CD4-positive, alpha-beta memory T cell (primary cell): ENCODE results near the gene PLXNA4. TPM values are rescaled to one million over a fixed set of nuclear protein-coding genes. Genes with fewer than 3 reads are reported as not detected.

Experiments used
- CTCF ChIA-PET: fragments of 350-600 bp; sonication (Branson Sonifier 250); formaldehyde crosslinking; loops from one replicate; lab custom pipeline; 2021; ENCODE audit warnings: inconsistent platforms; ENCODE audit not compliant: partially characterized antibody; lab: Charles Lee
- POLR2A ChIA-PET: fragments of 350-600 bp; sonication (Branson Sonifier 250); formaldehyde crosslinking; loops from one replicate; lab custom pipeline; 2021; ENCODE audit not compliant: partially characterized antibody; lab: Charles Lee
- DNase-seq, 5 donors: peaks; one replicate each; pipeline versions ENCODE4 v3.0.0 to v3.0.0-alpha.2; 2020 to 2022; ENCODE audit warnings: mixed read lengths in 1 of 5
- H3K27ac ChIP-seq: one replicate; pipeline ENCODE4 v1.7.0; 2013; ENCODE audit warnings: low read depth, low read length
- H3K27me3 ChIP-seq: 2 replicates; pipeline ENCODE4 v1.7.0; 2013; ENCODE audit warnings: mild to moderate bottlenecking, low read length, moderate library complexity; ENCODE audit not compliant: insufficient read depth
- H3K36me3 ChIP-seq: 2 replicates; pipeline ENCODE4 v1.7.0; 2013; ENCODE audit warnings: mild to moderate bottlenecking, low read length, moderate library complexity; ENCODE audit not compliant: insufficient read depth
- H3K4me1 ChIP-seq: 2 replicates; pipeline ENCODE4 v1.7.0; 2013; ENCODE audit warnings: mild to moderate bottlenecking, low read length, moderate library complexity; ENCODE audit not compliant: insufficient read depth
- H3K4me3 ChIP-seq, 2 donors: one replicate each; pipeline ENCODE4 v1.7.0; 2013; ENCODE audit warnings: low read length in 2 of 2, mild to moderate bottlenecking in 1 of 2
- H3K9me3 ChIP-seq, 2 donors: one replicate each; pipeline ENCODE4 v1.7.0; 2013; ENCODE audit warnings: low read length in 2 of 2, control low read depth in 1 of 2; ENCODE audit not compliant: control insufficient read depth in 1 of 2
- H3K27ac Mint-ChIP-seq, 7 donors: one replicate each; pipeline ENCODE4 v1.8.0; 2020 to 2021; ENCODE audit warnings: mixed read lengths in 7 of 7, mild to moderate bottlenecking in 6 of 7, inconsistent platforms in 3 of 7, moderate library complexity in 3 of 7
- H3K27me3 Mint-ChIP-seq, 2 donors: one replicate each; pipeline ENCODE4 v1.8.0; 2020 to 2021; ENCODE audit warnings: mixed read lengths in 2 of 2
- H3K36me3 Mint-ChIP-seq, 2 donors: one replicate each; pipeline ENCODE4 v1.8.0; 2020 to 2021; ENCODE audit warnings: mixed read lengths in 2 of 2, inconsistent platforms in 1 of 2, mild to moderate bottlenecking in 1 of 2
- H3K4me1 Mint-ChIP-seq, 4 donors: one replicate each; pipeline ENCODE4 v1.8.0; 2020 to 2021; ENCODE audit warnings: mixed read lengths in 4 of 4, mild to moderate bottlenecking in 1 of 4
- H3K4me3 Mint-ChIP-seq, 8 donors: one replicate each; pipeline ENCODE4 v1.8.0; 2020 to 2021; ENCODE audit warnings: mixed read lengths in 8 of 8, mild to moderate bottlenecking in 7 of 8, moderate library complexity in 6 of 8, inconsistent platforms in 3 of 8
- H3K9me3 Mint-ChIP-seq, 8 donors: one replicate each; pipeline ENCODE4 v1.8.0; 2020 to 2021; ENCODE audit warnings: mixed read lengths in 8 of 8, mild to moderate bottlenecking in 5 of 8, inconsistent platforms in 3 of 8, moderate library complexity in 1 of 8
- intact Hi-C: fragments of 100-400 bp; cut with micrococcal nuclease; formaldehyde crosslinking; loops from one replicate; pipeline ENCODE4 v1.15.1; 2023
- polyA plus RNA-seq, 2 donors: library from polyadenylated mRNA; unstranded; fragments of 300-500 nt; fragmentation: Illumina TruSeq; gene quantifications; one replicate each; pipeline ENCODE4 v1.2.3, GENCODE V29; 2021
- total RNA-seq, 2 experiments: library from RNA; stranded (reverse); gene quantifications; one replicate each; pipeline ENCODE4 v1.2.3, GENCODE V29; 2021

The PLXNA4 gene
- total and polyA plus RNA-seq, 4 experiments from 2014 or later, result 0.06 to 0.94 (median 0.58) TPM

GRCh38 chr7:132226046-132226956 is 350.0 kb downstream of the PLXNA4 start:
- POLR2A ChIA-PET, result no interaction called here

DNA sequence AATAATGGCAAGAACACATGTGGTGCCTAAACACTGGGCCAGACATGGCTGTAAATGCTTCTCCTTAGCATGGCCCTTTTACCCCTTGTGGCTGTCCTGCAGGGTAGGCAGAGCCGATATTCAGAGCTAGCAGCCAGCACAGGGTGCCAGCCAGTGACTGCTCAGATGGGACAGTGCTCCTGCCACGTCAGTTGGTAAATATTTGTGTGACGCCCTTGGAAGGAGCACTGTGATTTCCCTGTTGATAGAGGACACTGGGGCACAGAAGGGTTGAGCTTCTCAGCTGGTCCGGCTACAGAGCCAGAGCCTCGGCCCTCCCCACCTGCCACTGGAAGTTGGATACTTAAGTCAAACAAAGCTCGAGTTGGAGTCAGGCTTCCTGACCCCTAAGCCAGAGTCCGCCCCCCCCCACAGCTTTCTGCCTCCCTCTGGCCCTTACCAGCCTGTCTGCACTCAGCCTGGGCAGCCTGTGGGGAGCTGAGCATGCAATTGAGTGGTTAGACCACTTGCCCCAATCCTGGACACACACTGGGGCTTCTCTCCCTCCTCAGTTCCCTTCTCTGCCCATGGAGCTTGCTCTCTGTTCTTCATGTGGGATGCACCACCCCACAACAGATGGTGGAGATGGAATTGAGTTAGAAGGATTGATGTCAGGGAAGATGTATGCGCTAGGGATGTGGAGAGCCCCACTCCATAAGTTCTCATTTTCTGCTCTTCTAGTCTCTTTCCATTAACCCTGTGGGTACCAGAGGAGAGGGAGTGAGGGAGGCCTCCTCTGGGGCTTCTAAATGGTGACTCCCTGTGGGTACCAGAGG is 350.8 kb downstream of the PLXNA4 start:
- Mint-ChIP-seq H3K4me3 (no peak overlapping the region), H3K9me3 (no peaks in the 10 kb centered on the region)
- no peak overlapping the region for H3K4me3 ChIP-seq

More at GRCh38 chr7:132226046-132226956, 350.0 kb downstream of the PLXNA4 start:
- intact Hi-C loops, result no loop called here
- H3K27ac Mint-ChIP-seq, result no peak overlapping the region
- H3K27ac ChIP-seq, result no peak overlapping the region
- no peaks in the 10 kb centered on the region for H3K4me1 ChIP-seq
- no peak for DNase-seq
- no peaks in the 10 kb centered on the region for H3K36me3 Mint-ChIP-seq
- H3K36me3 ChIP-seq, result no peaks in the 10 kb centered on the region
- no peak overlapping the region for H3K4me3 Mint-ChIP-seq
- no peak overlapping the region for H3K4me3 ChIP-seq
- H3K9me3 Mint-ChIP-seq, result no peaks in the 10 kb centered on the region
- H3K27me3 ChIP-seq, result no peaks in the 10 kb centered on the region
- peaks cover 0 to 8% of the 10 kb centered on the region in 2 donors for H3K27me3 Mint-ChIP-seq
- CTCF ChIA-PET, result no interaction called here
- H3K4me1 Mint-ChIP-seq, result no peaks in the 10 kb centered on the region
- H3K9me3 ChIP-seq, result no peaks in the 10 kb centered on the region

DNA sequence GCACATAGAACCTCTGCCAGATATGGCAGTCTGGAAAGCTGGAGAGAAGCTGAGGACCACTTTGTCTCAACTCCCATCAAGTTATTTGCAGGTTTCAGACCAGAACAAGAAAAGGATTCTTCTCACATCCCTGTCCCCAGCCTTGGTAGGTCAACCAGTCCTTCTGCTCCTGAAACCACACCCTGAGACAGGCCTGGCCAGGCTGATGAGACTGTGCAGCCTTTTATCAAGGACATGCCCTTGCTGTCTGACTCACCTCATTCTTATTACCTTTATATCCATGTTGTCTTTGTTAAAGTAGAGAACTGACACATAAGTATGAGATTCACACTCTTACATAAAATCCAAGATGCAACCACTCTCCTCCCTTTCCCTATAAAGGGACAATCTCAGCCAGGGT is 354.9 kb downstream of the PLXNA4 start:
- H3K4me3 ChIP-seq, result no peak overlapping the region
- Mint-ChIP-seq H3K36me3 (no peaks in the 10 kb centered on the region), H3K4me1 (no peaks in the 10 kb centered on the region), H3K4me3 (no peak overlapping the region), H3K27ac (no peak overlapping the region), H3K9me3 (no peaks in the 10 kb centered on the region), H3K27me3 (peaks cover 1 to 4% of the 10 kb centered on the region in 2 donors)
- ChIA-PET POLR2A (no interaction called here), CTCF (no interaction called here)
- no peak for DNase-seq
- H3K27ac ChIP-seq, result no peak overlapping the region
- no peaks in the 10 kb centered on the region for H3K27me3 ChIP-seq
- H3K36me3 ChIP-seq, result no peaks in the 10 kb centered on the region
- no peaks in the 10 kb centered on the region for H3K9me3 ChIP-seq
- intact Hi-C loops, result no loop called here
- no peaks in the 10 kb centered on the region for H3K4me1 ChIP-seq

More for the DNA sequence above, 350.8 kb downstream of the PLXNA4 start:
- no peaks in the 10 kb centered on the region for H3K4me1 Mint-ChIP-seq
- DNase-seq, result no peak
- no peaks in the 10 kb centered on the region for H3K27me3 ChIP-seq
- H3K9me3 ChIP-seq, result no peaks in the 10 kb centered on the region
- H3K36me3 Mint-ChIP-seq, result no peaks in the 10 kb centered on the region
- H3K4me1 ChIP-seq, result no peaks in the 10 kb centered on the region
- peaks cover 0 to 8% of the 10 kb centered on the region in 2 donors for H3K27me3 Mint-ChIP-seq
- no peak overlapping the region for H3K27ac ChIP-seq
- intact Hi-C loops, result no loop called here
- H3K36me3 ChIP-seq, result no peaks in the 10 kb centered on the region
- H3K27ac Mint-ChIP-seq, result no peak overlapping the region
- ChIA-PET POLR2A (no interaction called here), CTCF (no interaction called here)

GRCh38 chr7:132220060-132220459 is 356.2 kb downstream of the PLXNA4 start:
- Histone ChIP-seq H3K4me1 (no peaks in the 10 kb centered on the region), H3K9me3 (no peaks in the 10 kb centered on the region), H3K4me3 (no peak overlapping the region), H3K36me3 (no peaks in the 10 kb centered on the region), H3K27me3 (no peaks in the 10 kb centered on the region), H3K27ac (no peak overlapping the region)
- DNase-seq, result no peak
- intact Hi-C loops, result no loop called here
- Mint-ChIP-seq H3K36me3 (no peaks in the 10 kb centered on the region), H3K4me1 (no peaks in the 10 kb centered on the region), H3K9me3 (no peaks in the 10 kb centered on the region), H3K27me3 (peaks cover 1 to 4% of the 10 kb centered on the region in 2 donors), H3K4me3 (no peak overlapping the region), H3K27ac (no peak overlapping the region)
- CTCF ChIA-PET, result no interaction called here
- POLR2A ChIA-PET, result no interaction called here

DNA sequence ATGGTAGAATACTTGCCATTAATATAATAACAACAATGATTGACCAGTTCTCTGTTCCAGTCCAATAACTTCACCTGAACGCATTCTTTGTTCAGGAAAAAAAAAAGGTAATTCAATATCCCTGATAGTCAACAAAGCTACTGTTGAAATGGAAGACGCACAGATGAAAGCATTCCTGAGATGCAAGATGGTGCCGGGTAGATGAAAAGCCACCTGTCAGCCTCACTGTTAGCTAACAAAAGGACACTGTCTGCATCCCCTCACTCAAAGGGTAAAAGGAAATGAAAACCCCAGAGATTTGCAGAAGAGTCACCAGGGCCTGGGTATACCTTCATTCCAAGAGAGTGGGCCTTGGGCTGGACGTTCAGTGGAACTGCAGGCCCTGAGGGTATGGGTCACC is 357.4 kb downstream of the PLXNA4 start:
- CTCF ChIA-PET, result no interaction called here
- POLR2A ChIA-PET, result interaction anchor here (0.6 kb wide), 1 partner anchor 9 kb away, joined by 4 read pairs; no protein-coding TSS in a partner anchor
- no peaks in the 10 kb centered on the region for H3K9me3 Mint-ChIP-seq
- H3K9me3 ChIP-seq, result no peaks in the 10 kb centered on the region
- no peak for DNase-seq
- H3K4me1 ChIP-seq, result no peaks in the 10 kb centered on the region
- no peaks in the 10 kb centered on the region for H3K36me3 ChIP-seq
- H3K27me3 ChIP-seq, result no peaks in the 10 kb centered on the region
- H3K4me3 ChIP-seq, result no peak overlapping the region
- no peak overlapping the region for H3K27ac Mint-ChIP-seq
- no peak overlapping the region for H3K27ac ChIP-seq
- intact Hi-C loops, result no loop called here
- H3K4me3 Mint-ChIP-seq, result no peak overlapping the region
- no peaks in the 10 kb centered on the region for H3K4me1 Mint-ChIP-seq
- H3K36me3 Mint-ChIP-seq, result no peaks in the 10 kb centered on the region
- H3K27me3 Mint-ChIP-seq, result peaks cover 0 to 1% of the 10 kb centered on the region in 2 donors

- intact Hi-C loops, result no loop called here
- H3K4me3 Mint-ChIP-seq, result no peak overlapping the region
- Histone ChIP-seq H3K9me3 (no peaks in the 10 kb centered on the region), H3K36me3 (no peaks in the 10 kb centered on the region), H3K27me3 (no peaks in the 10 kb centered on the region), H3K4me1 (no peaks in the 10 kb centered on the region), H3K27ac (no peak overlapping the region), H3K4me3 (no peak overlapping the region)
- H3K9me3 Mint-ChIP-seq, result no peaks in the 10 kb centered on the region
- no peaks in the 10 kb centered on the region for H3K36me3 Mint-ChIP-seq
- no peaks in the 10 kb centered on the region for H3K4me1 Mint-ChIP-seq
- H3K27ac Mint-ChIP-seq, result no peak overlapping the region
- CTCF ChIA-PET, result no interaction called here
- peaks cover 0 to 1% of the 10 kb centered on the region in 2 donors for H3K27me3 Mint-ChIP-seq
- POLR2A ChIA-PET, result no interaction called here
- DNase-seq, result no peak
Measured at GRCh38 chr7:132216847-132217525, 359.3 kb downstream of the PLXNA4 start.

GRCh38 chr7:132214452-132214851 is 361.8 kb downstream of the PLXNA4 start:
- Mint-ChIP-seq H3K4me1 (no peaks in the 10 kb centered on the region), H3K27ac (peak overlapping the region in 1 of 7 donors; percentile 47), H3K4me3 (no peak overlapping the region), H3K36me3 (no peaks in the 10 kb centered on the region), H3K27me3 (peaks cover 0 to 1% of the 10 kb centered on the region in 2 donors), H3K9me3 (no peaks in the 10 kb centered on the region)
- H3K27me3 ChIP-seq, result no peaks in the 10 kb centered on the region
- H3K27ac ChIP-seq, result no peak overlapping the region
- H3K4me1 ChIP-seq, result no peaks in the 10 kb centered on the region
- no peaks in the 10 kb centered on the region for H3K9me3 ChIP-seq
- no peak overlapping the region for H3K4me3 ChIP-seq
- ChIA-PET POLR2A (no interaction called here), CTCF (no interaction called here)
- H3K36me3 ChIP-seq, result no peaks in the 10 kb centered on the region
- DNase-seq, result no peak
- intact Hi-C loops, result no loop called here
